Vagina (tissue), 2 donors: ENCODE results near the gene LRRC17.

ENCODE experiments used
- CTCF ChIP-seq, 3 experiments: fragments of 450-650 bp in 2 of 3; fragments of 200-600 bp in 1 of 3; sonication (generic) in 1 of 3; IDR thresholded peaks; one replicate each; pipeline ENCODE4 v1.5.1; 2017 to 2019; ENCODE audit warnings: antibody characterized with exemption in 3 of 3, mild to moderate bottlenecking in 2 of 3, moderate library complexity in 2 of 3
- POLR2A ChIP-seq, 2 donors: fragments of 450-650 bp; IDR thresholded peaks; one replicate each; pipeline ENCODE4 v1.6.1; 2017; ENCODE audit warnings: antibody characterized with exemption in 2 of 2, mild to moderate bottlenecking in 2 of 2, moderate library complexity in 2 of 2
- POLR2AphosphoS5 ChIP-seq, 2 donors: sonication (generic); formaldehyde crosslinking; IDR thresholded peaks; one replicate each; pipeline ENCODE4 v1.9.0; 2017; ENCODE audit warnings: antibody characterized with exemption in 2 of 2, mild to moderate bottlenecking in 2 of 2, low read depth in 1 of 2; ENCODE audit not compliant: insufficient read depth in 1 of 2

- TF ChIP-seq CTCF (IDR thresholded peaks at IDR 0.05) (no peak), POLR2A (IDR thresholded peaks at IDR 0.05) (no peak), POLR2AphosphoS5 (IDR thresholded peaks at IDR 0.05; ENCODE audit: insufficient read depth in 1 of 2, low read depth in 1 of 2) (no peak)
Observed at GRCh38 chr7:102897211-102897631, 15.6 kb upstream of the LRRC17 start.
